CD4-positive, alpha-beta T cell treated with Interleukin-4 for 1 hour (primary cell): Measurements from ENCODE around the gene NCOA1.
A peak's percentile ranks its signal among the peaks of the same experiment; 100 is the strongest.
"Not testable (repeated sequence)": the region's sequence is repeated elsewhere in the genome, so short reads cannot be mapped to it uniquely, and the experiment has no call there.

Source experiments
- DNase-seq, 2 donors: peaks; one replicate each; pipeline ENCODE4 v3.0.0-alpha.2; 2020 to 2022

Gene NCOA1

GRCh38 chr2:24508878-24509277 is 17.8 kb downstream of the NCOA1 start:
- no peak for DNase-seq

GRCh38 chr2:24509425-24509824 is 18.4 kb downstream of the NCOA1 start:
- no peak for DNase-seq

GRCh38 chr2:24509840-24510239 is 18.8 kb downstream of the NCOA1 start:
- no peak for DNase-seq

GRCh38 chr2:24510771-24511170 is 19.7 kb downstream of the NCOA1 start:
- DNase-seq = no peak

GRCh38 chr2:24511198-24511597 is 20.1 kb downstream of the NCOA1 start:
- DNase-seq = no peak

- no peak for DNase-seq
Measured at GRCh38 chr2:24511894-24512293, 20.8 kb downstream of the NCOA1 start.

- no peak for DNase-seq
Measured at GRCh38 chr2:24512404-24512803, 21.4 kb downstream of the NCOA1 start.

- no peak for DNase-seq
Measured at GRCh38 chr2:24512831-24513230, 21.8 kb downstream of the NCOA1 start.

- DNase-seq = no peak
Measured at GRCh38 chr2:24513281-24514071, 22.4 kb downstream of the NCOA1 start.

GRCh38 chr2:24514820-24515219 is 23.8 kb downstream of the NCOA1 start:
- no peak for DNase-seq

GRCh38 chr2:24515335-24515734 is 24.3 kb downstream of the NCOA1 start:
- DNase-seq = no peak

- no peak for DNase-seq
Measured at GRCh38 chr2:24515831-24516230, 24.8 kb downstream of the NCOA1 start.

GRCh38 chr2:24517247-24517646 is 26.2 kb downstream of the NCOA1 start:
- DNase-seq = peak in 1 of 2 donors; percentile 27

- DNase-seq = no peak
Measured at GRCh38 chr2:24520175-24520574, 29.1 kb downstream of the NCOA1 start.

GRCh38 chr2:24521162-24521857 is 30.3 kb downstream of the NCOA1 start:
- DNase-seq = no peak

- DNase-seq = no peak
Measured at GRCh38 chr2:24521975-24522639, 31.1 kb downstream of the NCOA1 start.

- DNase-seq = no peak
Measured at GRCh38 chr2:24527536-24527935, 36.5 kb downstream of the NCOA1 start.

- DNase-seq = no peak
Measured at GRCh38 chr2:24530796-24531195, 39.7 kb downstream of the NCOA1 start.

GRCh38 chr2:24531610-24532009 is 40.6 kb downstream of the NCOA1 start:
- DNase-seq = not testable (repeated sequence)

GRCh38 chr2:24532057-24532456 is 41.0 kb downstream of the NCOA1 start:
- not testable (repeated sequence) for DNase-seq

- DNase-seq = not testable (repeated sequence)
Measured at GRCh38 chr2:24533574-24533973, 42.5 kb downstream of the NCOA1 start.

- DNase-seq = no peak
Measured at GRCh38 chr2:24538720-24539119, 47.7 kb downstream of the NCOA1 start.

GRCh38 chr2:24539258-24539657 is 48.2 kb downstream of the NCOA1 start:
- no peak for DNase-seq

- no peak for DNase-seq
Measured at GRCh38 chr2:24540011-24540477, 49.0 kb downstream of the NCOA1 start.
